Ammon's horn (tissue), 1 donor: Measurements from ENCODE around the gene AOPEP.
A peak's percentile ranks its signal among the peaks of the same experiment; 100 is the strongest.
"Not testable (repeated sequence)": the region's sequence is repeated elsewhere in the genome, so short reads cannot be mapped to it uniquely, and the experiment has no call there.

Experiments used
- DNase-seq: peaks from one replicate; pipeline ENCODE4 v3.0.0-alpha.2; 2016; ENCODE audit warnings: low spot score

AOPEP gene

DNA sequence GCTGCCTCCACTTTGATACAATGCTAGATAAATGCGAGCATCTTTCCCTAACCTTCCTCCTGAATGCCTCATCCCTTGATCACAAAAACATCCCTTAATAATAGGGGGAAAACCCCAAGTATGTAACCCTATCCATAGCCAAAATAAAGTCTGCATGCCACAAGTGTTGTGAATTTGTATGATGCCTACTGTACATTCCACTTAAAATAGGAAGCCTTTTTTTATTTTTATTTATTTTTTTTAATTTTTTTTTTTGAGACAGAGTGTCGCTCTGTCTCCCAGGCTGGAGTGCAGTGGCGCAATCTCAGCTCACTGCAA, 207.0 kb downstream of the AOPEP start:
- no peak for DNase-seq

- no peak for DNase-seq
Observed at GRCh38 chr9:94934816-94935328, 208.4 kb downstream of the AOPEP start.

DNA sequence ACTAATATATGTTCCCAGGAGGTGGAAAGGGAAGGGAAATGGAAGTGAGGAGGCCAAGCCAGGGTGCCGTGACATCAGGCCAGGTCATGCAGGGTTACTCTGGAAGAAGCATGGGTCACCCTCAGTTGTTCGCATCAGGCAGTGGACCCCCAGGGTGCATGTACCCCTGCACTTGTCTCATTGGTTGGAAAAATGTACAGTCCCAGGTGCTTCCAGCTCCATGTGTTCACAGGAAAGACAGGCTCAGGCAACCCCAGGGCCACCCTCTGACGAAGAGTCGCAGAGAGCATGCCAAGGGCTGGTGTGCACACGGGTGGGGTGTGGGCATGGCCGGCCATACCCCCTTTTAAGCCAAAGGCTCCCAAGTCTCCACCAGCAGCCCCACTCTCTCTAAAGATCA, 208.9 kb downstream of the AOPEP start:
- DNase-seq: no peak

DNA sequence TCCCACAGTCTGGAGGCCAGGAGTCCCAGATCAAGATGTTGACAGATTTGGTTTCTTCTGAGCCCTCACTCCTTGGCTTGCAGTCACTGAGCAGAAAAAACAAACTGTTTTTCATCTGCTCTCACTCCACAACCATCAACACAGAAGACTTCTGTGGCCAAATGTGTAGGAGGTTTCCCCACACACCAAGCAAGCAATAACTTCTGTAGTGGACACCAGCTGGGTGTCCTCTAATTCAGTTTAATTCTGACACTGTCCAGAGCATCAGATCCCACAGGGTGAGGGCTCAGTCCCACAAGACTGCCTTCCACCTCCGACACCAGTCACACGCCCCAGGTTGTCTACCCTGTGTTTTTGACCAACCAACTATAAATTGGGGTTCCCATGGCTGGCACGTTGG, 209.9 kb downstream of the AOPEP start:
- DNase-seq: no peak

DNA sequence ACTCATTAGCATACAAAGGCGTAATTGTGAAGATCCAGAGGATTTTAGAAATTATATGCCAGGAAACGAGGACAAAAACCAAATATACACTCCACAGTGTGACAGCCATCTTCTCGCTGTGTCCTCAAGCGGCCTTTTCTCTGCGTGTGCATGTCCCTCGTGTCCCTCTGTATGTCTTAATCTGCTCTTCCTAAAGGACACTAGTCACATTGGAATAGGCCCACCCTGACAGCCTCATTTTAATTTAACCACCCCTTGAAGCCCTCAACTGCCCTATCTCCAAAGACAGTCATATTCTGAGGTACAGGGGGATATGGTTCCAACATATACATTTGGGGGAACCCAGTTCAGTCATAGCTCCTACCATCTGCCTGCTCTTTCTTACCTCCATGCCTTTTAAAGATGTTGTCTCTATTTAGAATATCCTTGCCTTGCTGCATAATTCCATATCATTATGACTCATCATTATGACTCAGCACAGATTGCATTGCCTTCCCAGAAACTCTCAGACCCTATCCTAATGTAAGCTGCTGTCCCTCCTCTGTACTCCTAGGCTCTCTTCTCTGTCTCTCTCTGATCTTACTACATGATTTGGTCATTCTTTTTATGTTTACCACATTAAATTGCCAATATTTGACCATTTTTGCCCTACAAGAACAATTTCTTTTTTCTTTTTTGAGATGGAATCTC, 210.9 kb downstream of the AOPEP start:
- no peak for DNase-seq

GRCh38 chr9:94938384-94938783, 211.9 kb downstream of the AOPEP start:
- DNase-seq: no peak

GRCh38 chr9:94940296-94940695, 213.8 kb downstream of the AOPEP start:
- not testable (repeated sequence) for DNase-seq

DNA sequence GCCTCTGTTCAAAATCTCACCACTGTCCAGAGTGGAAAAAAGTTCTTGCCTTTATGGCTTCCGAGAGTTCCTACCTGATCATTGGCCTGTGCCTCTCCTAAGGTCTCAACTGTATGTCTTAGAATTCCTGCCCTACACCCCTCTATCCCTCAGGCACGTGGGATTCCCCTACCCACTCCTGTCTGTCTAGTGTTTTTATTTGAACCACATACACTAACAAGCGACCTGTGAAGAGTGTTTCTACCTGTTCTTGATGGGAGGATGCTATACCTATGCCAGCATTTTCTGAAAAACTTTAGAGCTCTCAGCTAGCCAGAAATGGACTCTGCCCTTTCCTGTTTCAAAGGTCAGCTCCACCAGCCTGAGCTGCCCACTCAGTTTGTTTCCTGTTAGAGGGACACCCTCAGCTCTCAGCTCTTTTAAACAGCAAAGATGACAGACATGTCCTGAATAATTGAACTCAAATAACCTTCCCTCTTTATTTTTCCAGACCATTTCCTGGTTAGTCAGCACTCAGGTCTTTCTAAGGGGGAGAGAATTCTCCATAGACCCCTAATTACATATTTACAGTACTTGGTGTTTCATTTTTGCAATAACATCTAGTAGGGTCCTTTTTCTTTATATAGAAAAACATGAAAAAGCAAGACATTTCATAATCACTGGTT, 214.8 kb downstream of the AOPEP start:
- DNase-seq: no peak

GRCh38 chr9:94944626-94945025, 218.1 kb downstream of the AOPEP start:
- DNase-seq: no peak

DNA sequence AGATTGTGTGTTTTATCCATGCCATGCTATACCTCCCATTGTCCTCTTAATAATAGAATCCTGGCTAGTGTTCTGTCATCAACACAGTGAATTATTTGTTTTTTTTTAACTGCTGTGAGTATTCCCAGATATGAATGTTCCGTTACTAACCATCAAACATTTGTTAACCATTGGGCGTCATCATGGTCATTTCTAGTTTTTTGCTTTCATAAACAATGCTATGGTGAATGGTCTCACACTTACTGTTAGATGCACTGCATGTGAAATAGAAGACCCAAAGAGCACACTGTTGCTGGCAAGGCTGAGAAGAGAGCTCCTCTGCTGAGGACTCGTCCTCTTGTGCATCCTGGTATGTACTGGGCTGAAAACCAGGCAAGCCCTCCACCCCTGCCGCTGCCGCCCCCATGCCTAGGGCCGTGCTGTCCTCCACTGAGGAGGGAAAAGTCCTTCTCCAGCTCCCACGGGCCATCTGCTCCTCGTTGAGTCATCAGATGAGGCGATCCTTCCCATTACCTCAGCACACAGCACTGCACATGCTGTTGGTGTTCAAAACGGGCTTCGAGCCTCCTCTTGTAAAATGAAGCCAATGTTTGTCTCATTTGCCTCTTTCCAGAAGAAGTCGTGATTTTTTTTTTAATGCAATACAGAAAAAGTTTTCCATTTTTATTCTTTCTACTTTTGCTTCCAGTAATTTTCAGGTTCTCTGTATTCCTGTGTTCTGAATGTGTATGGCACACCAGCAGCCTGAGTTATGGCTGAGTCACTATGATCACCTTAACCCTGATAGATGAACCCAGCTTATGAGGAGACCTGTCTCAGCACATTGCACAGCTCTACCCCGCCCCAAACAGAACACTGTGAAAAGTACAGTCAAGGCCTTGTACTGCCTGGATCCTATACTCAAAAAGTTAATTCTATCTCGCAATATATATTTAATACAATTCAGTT, 219.0 kb downstream of the AOPEP start:
- DNase-seq: peak; percentile 83

DNA sequence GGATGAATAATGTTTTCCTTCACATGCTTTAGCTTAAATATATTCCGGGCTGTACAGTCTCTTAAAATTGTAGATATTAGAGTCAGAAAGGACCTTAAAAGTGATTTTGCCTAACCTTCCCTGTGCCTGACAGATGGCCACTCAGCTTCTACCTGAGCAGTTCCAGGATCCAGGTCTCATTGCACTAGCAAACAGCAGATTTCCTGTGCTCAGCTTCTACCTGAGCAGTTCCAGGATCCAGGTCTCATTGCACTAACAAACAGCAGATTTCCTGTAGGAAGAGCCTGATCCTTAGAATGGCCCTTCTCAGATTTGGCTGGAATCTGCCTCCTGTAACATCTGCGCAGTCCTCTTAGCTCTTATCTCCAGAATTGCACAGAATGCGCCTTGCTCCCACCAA, 219.8 kb downstream of the AOPEP start:
- no peak for DNase-seq

DNA sequence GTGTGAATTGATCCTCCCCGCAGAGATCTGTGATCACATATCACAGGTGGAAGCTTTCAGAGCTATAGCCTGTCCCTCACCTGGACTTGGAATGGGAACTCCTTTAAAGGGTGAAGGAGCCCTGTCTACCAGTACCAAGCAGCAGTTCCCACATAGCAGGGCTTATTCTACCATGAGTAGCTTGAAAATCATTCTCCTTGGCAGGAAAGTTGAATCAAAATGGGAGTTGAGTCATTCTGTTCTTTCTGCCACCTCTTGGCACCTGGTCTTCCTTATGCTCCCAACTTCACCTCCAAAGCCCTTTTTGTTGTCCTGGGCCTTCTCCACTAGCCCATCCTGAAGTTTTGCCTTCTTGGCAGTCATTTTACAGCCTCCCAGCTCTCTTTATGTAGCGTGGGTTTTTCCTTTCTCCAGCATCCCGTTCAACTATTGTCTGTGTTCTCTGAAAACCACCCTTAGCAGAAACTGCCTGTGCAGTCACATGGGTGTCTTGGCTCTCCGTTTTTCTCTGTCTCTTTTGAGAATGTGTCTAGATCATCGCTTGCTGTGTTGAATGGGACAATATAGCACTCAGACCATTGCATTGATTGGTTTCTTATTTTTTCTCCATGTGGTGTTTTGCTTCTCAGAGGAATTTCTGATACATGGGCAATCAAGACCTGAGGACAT, 222.2 kb downstream of the AOPEP start:
- DNase-seq: peak; percentile 84

- no peak for DNase-seq
Observed at GRCh38 chr9:94949370-94949769, 222.9 kb downstream of the AOPEP start.

DNA sequence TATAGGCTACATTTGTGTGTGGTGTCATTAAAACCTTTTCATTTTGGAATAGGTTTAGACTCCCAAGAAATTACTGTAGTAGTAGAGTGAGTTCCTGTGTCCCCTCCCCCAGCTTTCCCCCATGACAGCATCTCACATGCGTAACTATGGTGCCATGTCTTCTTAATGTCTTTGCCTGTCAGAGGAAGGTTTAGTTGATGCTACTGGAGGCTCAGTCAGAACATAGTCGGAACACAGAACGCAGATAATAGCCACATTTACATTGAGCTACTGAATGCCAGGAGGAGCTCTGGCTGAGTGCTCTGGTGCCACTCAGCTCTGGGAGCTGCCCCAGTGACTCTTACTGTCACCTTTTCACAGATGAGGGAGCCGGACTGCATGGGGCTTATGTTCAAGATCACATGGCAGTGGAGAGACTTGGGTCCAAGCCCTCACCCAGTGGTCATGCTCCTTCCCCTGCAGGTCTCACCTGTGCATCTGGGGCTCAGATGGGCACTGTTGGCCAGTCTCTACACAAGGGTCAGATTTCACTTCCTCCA, 223.6 kb downstream of the AOPEP start:
- DNase-seq: no peak

- no peak for DNase-seq
Observed at GRCh38 chr9:94950579-94951323, 224.3 kb downstream of the AOPEP start.

DNA sequence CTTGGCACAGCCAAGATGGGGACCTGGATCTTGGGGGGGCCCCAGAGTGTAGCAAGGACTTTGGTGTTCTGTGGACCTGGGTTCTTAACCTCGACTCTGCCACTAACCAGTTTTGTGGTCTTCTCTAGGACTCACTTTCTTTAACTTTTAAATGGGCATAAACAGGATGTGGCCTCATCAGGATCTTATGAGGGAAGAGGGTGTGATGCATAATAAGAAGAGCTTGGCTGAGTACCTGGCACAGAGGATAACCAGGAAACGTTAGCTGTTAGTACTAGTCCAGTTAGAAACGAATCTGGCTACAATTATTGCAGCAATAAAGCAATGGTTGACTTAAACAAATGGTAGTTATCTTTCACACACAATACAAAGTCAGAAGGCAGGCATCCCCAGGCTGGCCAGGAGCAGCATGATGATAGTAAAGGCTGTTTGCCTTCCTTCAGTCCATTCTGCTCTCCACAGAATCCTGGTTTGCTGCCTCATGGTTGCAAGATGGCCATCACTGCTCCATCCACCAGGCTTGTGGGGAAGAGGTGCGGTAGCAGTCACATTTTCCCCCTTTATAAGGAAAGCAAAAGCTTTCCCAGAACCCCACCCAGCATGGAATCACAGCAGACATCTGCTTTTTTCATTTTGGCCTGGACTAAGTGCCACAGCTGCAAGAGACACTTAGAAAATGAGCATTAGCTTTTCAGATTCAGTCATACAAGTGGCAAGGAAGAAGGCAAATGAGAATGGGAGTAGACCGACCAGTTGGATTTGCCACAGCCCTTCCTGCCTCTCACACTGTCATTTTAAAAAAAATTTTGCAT, 225.0 kb downstream of the AOPEP start:
- no peak for DNase-seq

DNA sequence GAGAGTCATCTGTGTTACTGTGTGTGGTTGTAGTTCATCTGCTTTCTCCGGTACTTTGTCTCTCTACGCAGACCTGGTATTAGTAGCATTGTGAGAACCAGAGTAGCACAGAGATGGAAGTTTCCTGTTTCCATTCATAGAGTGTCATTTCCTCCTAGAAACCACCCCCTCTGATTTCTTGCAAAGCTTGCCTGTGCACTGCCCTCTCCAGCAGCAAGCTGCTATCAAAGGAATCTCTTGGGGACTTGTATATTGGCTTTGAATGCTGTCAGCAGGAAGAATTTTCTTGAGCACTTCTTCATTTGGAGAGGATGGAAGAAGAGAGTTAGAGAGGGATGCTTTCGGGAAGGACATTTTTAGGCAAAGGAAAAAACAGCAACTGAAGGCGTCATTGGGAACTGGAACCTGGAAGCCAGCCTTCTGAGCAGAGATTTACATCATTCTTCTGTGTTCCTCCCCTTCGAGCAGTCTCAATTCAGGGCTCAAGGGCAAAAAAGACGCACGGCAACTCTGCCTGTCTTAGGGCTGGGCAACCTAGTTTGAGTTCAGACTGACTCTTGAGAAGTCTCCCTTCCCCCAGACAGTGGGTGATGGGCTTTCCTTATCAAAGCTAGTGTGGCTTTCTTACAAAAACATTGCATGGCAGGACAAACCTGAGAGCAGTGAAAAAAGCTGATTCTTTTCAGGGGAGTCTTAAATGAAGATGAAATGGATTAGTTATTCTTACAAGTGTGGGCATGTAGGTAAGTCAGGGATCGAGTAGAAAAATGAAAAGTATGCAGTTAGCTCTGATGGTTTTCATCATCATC, 226.3 kb downstream of the AOPEP start:
- no peak for DNase-seq

- DNase-seq: no peak
Observed at GRCh38 chr9:94956731-94957130, 230.2 kb downstream of the AOPEP start.

DNA sequence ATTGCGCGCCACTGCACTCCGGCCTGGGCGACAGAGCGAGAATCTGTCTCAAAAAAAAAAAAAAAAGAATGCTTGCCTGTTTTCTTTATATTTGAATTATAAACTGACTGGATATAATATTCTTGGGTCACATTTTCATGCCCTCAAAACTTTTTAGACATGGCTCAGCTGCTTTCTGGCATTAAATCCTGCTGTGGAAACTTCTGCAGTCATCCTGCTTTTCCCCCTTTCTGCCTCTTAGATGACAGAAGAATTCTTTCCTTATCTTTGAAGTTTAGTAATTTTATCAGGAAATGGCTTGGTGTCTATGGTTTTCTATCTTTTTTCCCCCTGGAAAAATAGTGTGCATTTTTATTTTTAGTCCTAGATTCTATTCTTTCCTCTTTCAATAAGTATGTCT, 234.5 kb downstream of the AOPEP start:
- DNase-seq: no peak
